Natural killer cell treated with Interleukin-12 subunit alpha and Interleukin-12 subunit beta and Interleukin-15 and Interleukin-18, amount 100 ng/mL, for 72 hours (primary cell): ENCODE measurements around the gene FAAP100. TPM values are rescaled to one million over a fixed set of nuclear protein-coding genes. Genes with fewer than 3 reads are reported as not detected.

ENCODE experiments used
- ATAC-seq, 2 donors: fragments of 150-1000 bp; cut with Tn5 transposase in 1 of 2; sonication (Bioruptor Pico), chemical (Tn5 transposase) in 1 of 2; 2 replicates each; pipeline ENCODE4 v1.10.0; 2021
- DNase-seq: peaks from one replicate; pipeline ENCODE4 v3.0.0; 2022; ENCODE audit warnings: low spot score
- H3K27ac Mint-ChIP-seq, 2 donors: 1 replicate in 1 of 2; 2 replicates in 1 of 2; pipeline ENCODE4 v1.8.0; 2022; ENCODE audit warnings: mixed read lengths in 2 of 2, mild to moderate bottlenecking in 1 of 2, moderate library complexity in 1 of 2
- H3K27me3 Mint-ChIP-seq, 2 donors: 1 replicate in 1 of 2; 2 replicates in 1 of 2; pipeline ENCODE4 v1.8.0; 2022; ENCODE audit warnings: mixed read lengths in 2 of 2
- H3K36me3 Mint-ChIP-seq: one replicate; pipeline ENCODE4 v1.8.0; 2022; ENCODE audit warnings: mixed read lengths
- H3K4me1 Mint-ChIP-seq, 2 donors: 1 replicate in 1 of 2; 2 replicates in 1 of 2; pipeline ENCODE4 v1.8.0; 2022; ENCODE audit warnings: low read depth in 2 of 2, mixed read lengths in 2 of 2, mild to moderate bottlenecking in 1 of 2
- H3K4me3 Mint-ChIP-seq: one replicate; pipeline ENCODE4 v1.8.0; 2022; ENCODE audit warnings: mixed read lengths
- H3K9me3 Mint-ChIP-seq: 2 replicates; pipeline ENCODE4 v1.8.0; 2022; ENCODE audit warnings: mixed read lengths
- total RNA-seq, 2 donors: library from RNA; stranded (reverse); gene quantifications; one replicate each; pipeline ENCODE4 v1.2.3, GENCODE V29; 2022

FAAP100 gene
- total RNA-seq, 2 donors from 2014 or later: 35.5 to 76.6 TPM

GRCh38 chr17:81524039-81524864 lies 27.9 kb downstream of the FAAP100 start:
- peaks cover 0 to 2% of the 10 kb centered on the region in 2 donors for H3K27me3 Mint-ChIP-seq
- no peak for DNase-seq

GRCh38 chr17:81523402-81524038 lies 28.6 kb downstream of the FAAP100 start:
- DNase-seq: no peak

More at GRCh38 chr17:81524039-81524864, 27.9 kb downstream of the FAAP100 start:
- ATAC-seq: peak in 1 of 2 donors; percentile 40
- Mint-ChIP-seq H3K9me3 (no peaks in the 10 kb centered on the region), H3K4me3 (no peak overlapping the region), H3K36me3 (no peaks in the 10 kb centered on the region), H3K4me1 (peaks cover 0 to 5% of the 10 kb centered on the region in 2 donors), H3K27ac (no peak overlapping the region)

GRCh38 chr17:81522491-81523401 lies 29.4 kb downstream of the FAAP100 start:
- ATAC-seq (no peak), DNase-seq (no peak)
- Mint-ChIP-seq H3K27ac (no peak overlapping the region), H3K27me3 (peaks cover 0 to 2% of the 10 kb centered on the region in 2 donors), H3K4me3 (no peak overlapping the region), H3K9me3 (no peaks in the 10 kb centered on the region), H3K36me3 (no peaks in the 10 kb centered on the region), H3K4me1 (peaks cover 4 to 11% of the 10 kb centered on the region in 2 donors)

More at GRCh38 chr17:81523402-81524038, 28.6 kb downstream of the FAAP100 start:
- Mint-ChIP-seq H3K4me1 (peaks cover 0 to 5% of the 10 kb centered on the region in 2 donors), H3K27me3 (peaks cover 0 to 2% of the 10 kb centered on the region in 2 donors), H3K9me3 (no peaks in the 10 kb centered on the region), H3K4me3 (no peak overlapping the region), H3K36me3 (no peaks in the 10 kb centered on the region), H3K27ac (no peak overlapping the region)
- ATAC-seq: no peak

GRCh38 chr17:81520021-81520901 lies 31.9 kb downstream of the FAAP100 start:
- no peak for ATAC-seq
- peaks cover 8 to 14% of the 10 kb centered on the region in 2 donors for H3K4me1 Mint-ChIP-seq
- peaks cover 0 to 2% of the 10 kb centered on the region in 2 donors for H3K27me3 Mint-ChIP-seq
- H3K36me3 Mint-ChIP-seq: no peaks in the 10 kb centered on the region
- no peaks in the 10 kb centered on the region for H3K9me3 Mint-ChIP-seq
- DNase-seq: no peak
- peak overlapping the region; percentile 66 for H3K4me3 Mint-ChIP-seq
- peak overlapping the region; percentile 17 to 64 for H3K27ac Mint-ChIP-seq

- Mint-ChIP-seq H3K9me3 (no peaks in the 10 kb centered on the region), H3K27me3 (peaks cover 0 to 2% of the 10 kb centered on the region in 2 donors), H3K36me3 (no peaks in the 10 kb centered on the region), H3K4me1 (peaks cover 11 to 16% of the 10 kb centered on the region in 2 donors), H3K4me3 (no peak overlapping the region), H3K27ac (no peak overlapping the region)
- ATAC-seq (peak; percentile 48 to 58), DNase-seq (no peak)
Measured at GRCh38 chr17:81519284-81520020, 32.7 kb downstream of the FAAP100 start.

GRCh38 chr17:81518785-81519283 lies 33.3 kb downstream of the FAAP100 start:
- Mint-ChIP-seq H3K9me3 (no peaks in the 10 kb centered on the region), H3K27me3 (peaks cover 0 to 2% of the 10 kb centered on the region in 2 donors), H3K4me1 (peaks cover 11 to 16% of the 10 kb centered on the region in 2 donors), H3K4me3 (peak overlapping the region; percentile 15), H3K27ac (no peak overlapping the region), H3K36me3 (no peaks in the 10 kb centered on the region)
- peak in 1 of 2 donors; percentile 22 for ATAC-seq
- no peak for DNase-seq

- DNase-seq (no peak), ATAC-seq (no peak)
- Mint-ChIP-seq H3K4me3 (peak overlapping the region; percentile 74), H3K27me3 (peaks cover 0 to 2% of the 10 kb centered on the region in 2 donors), H3K36me3 (no peaks in the 10 kb centered on the region), H3K4me1 (peaks cover 11 to 21% of the 10 kb centered on the region in 2 donors), H3K9me3 (no peaks in the 10 kb centered on the region), H3K27ac (peak overlapping the region; percentile 51 to 79)
Measured at GRCh38 chr17:81518113-81518784, 33.9 kb downstream of the FAAP100 start.

- H3K27ac Mint-ChIP-seq: peak overlapping the region; percentile 51 to 79
- H3K4me1 Mint-ChIP-seq: peaks cover 11 to 21% of the 10 kb centered on the region in 2 donors
- H3K9me3 Mint-ChIP-seq: no peaks in the 10 kb centered on the region
- H3K4me3 Mint-ChIP-seq: peak overlapping the region; percentile 74
- no peak for DNase-seq
- ATAC-seq: no peak
- no peaks in the 10 kb centered on the region for H3K36me3 Mint-ChIP-seq
- peaks cover 0 to 2% of the 10 kb centered on the region in 2 donors for H3K27me3 Mint-ChIP-seq
Measured at GRCh38 chr17:81517339-81518112, 34.6 kb downstream of the FAAP100 start.

GRCh38 chr17:81517009-81517338 lies 35.2 kb downstream of the FAAP100 start:
- Mint-ChIP-seq H3K4me3 (peak overlapping the region; percentile 95), H3K27me3 (peaks cover 0 to 2% of the 10 kb centered on the region in 2 donors), H3K9me3 (no peaks in the 10 kb centered on the region), H3K4me1 (peaks cover 11 to 22% of the 10 kb centered on the region in 2 donors), H3K27ac (peak overlapping the region in 1 of 2 donors; percentile 89), H3K36me3 (peaks cover 3% of the 10 kb centered on the region)
- no peak for ATAC-seq
- peak; percentile 35 for DNase-seq

GRCh38 chr17:81516439-81516838 lies 35.7 kb downstream of the FAAP100 start:
- ATAC-seq (no peak), DNase-seq (peak; percentile 56)
- no peaks in the 10 kb centered on the region for H3K9me3 Mint-ChIP-seq
- H3K4me3 Mint-ChIP-seq: peak overlapping the region; percentile 95
- peak overlapping the region in 1 of 2 donors; percentile 89 for H3K27ac Mint-ChIP-seq
- no peaks in the 10 kb centered on the region for H3K27me3 Mint-ChIP-seq
- H3K36me3 Mint-ChIP-seq: peaks cover 8% of the 10 kb centered on the region
- peaks cover 13 to 27% of the 10 kb centered on the region in 2 donors for H3K4me1 Mint-ChIP-seq

GRCh38 chr17:81515530-81516041 lies 36.6 kb downstream of the FAAP100 start:
- no peak for ATAC-seq
- Mint-ChIP-seq H3K4me3 (peak overlapping the region; percentile 95), H3K9me3 (no peaks in the 10 kb centered on the region), H3K4me1 (peaks cover 19 to 32% of the 10 kb centered on the region in 2 donors), H3K36me3 (peaks cover 16% of the 10 kb centered on the region), H3K27me3 (no peaks in the 10 kb centered on the region), H3K27ac (peak overlapping the region; percentile 84 to 89)
- DNase-seq: peak; percentile 52
